Measurements from ENCODE around the gene PLEKHO2.

Gene PLEKHO2

GRCh38 chr15:64845183-64845611 lies 3.5 kb downstream of the PLEKHO2 start:
- no peak overlapping the region for H2AFZ ChIP-seq (ENCODE audit: low read depth, low read length)
- peak overlapping the region; percentile 98 for H3K4me2 ChIP-seq (ENCODE audit: low read length)
- H3K4me3 ChIP-seq (ENCODE audit: low read length): peak overlapping the region; percentile 96
- H3K27me3 ChIP-seq (ENCODE audit: low read depth, low read length): no peaks in the 10 kb centered on the region
- no peak for TF ChIP-seq CTCF (IDR thresholded peaks at IDR 0.05; ENCODE audit: low read depth, low read length)
- no peak for TF ChIP-seq EZH2phosphoT487 (IDR thresholded peaks at IDR 0.05; ENCODE audit: low read depth)
- no peaks in the 10 kb centered on the region for H3K9me3 ChIP-seq (ENCODE audit: insufficient read depth, low read length)
- H3K4me1 ChIP-seq (ENCODE audit: low read length): peaks cover 52% of the 10 kb centered on the region
- peaks cover 30% of the 10 kb centered on the region for H3K36me3 ChIP-seq (replicated peaks; ENCODE audit: low read depth, low read length)
- peak overlapping the region; percentile 20; the same call in 1 of the 2 replicates for H3K27ac ChIP-seq (ENCODE audit: low read length)
- peak overlapping the region; percentile 56 for H3K9ac ChIP-seq (ENCODE audit: low read length)
- H3K79me2 ChIP-seq (ENCODE audit: low read length): peaks cover 70% of the 10 kb centered on the region
- H4K20me1 ChIP-seq (ENCODE audit: insufficient read depth, low read length): peaks cover 60% of the 10 kb centered on the region

- H3K4me3 ChIP-seq (ENCODE audit: low read length): 0 out of 2 replicates have a peak overlapping the region, but pooled peaks have one; percentile 96
- H3K79me2 ChIP-seq (ENCODE audit: low read length): peaks cover 77% of the 10 kb centered on the region
- H3K9ac ChIP-seq (ENCODE audit: low read length): peak overlapping the region; percentile 56; the same call in 1 of the 2 replicates
- no peak overlapping the region for H2AFZ ChIP-seq (ENCODE audit: low read depth, low read length)
- TF ChIP-seq CTCF (IDR thresholded peaks at IDR 0.05; ENCODE audit: low read depth, low read length) (no peak), EZH2phosphoT487 (IDR thresholded peaks at IDR 0.05; ENCODE audit: low read depth) (no peak)
- H3K27me3 ChIP-seq (ENCODE audit: low read depth, low read length): no peaks in the 10 kb centered on the region
- H3K9me3 ChIP-seq (ENCODE audit: insufficient read depth, low read length): no peaks in the 10 kb centered on the region
- peaks cover 37% of the 10 kb centered on the region for H3K36me3 ChIP-seq (replicated peaks; ENCODE audit: low read depth, low read length)
- no peak overlapping the region for H3K27ac ChIP-seq (ENCODE audit: low read length)
- peaks cover 55% of the 10 kb centered on the region for H3K4me1 ChIP-seq (ENCODE audit: low read length)
- peaks cover 68% of the 10 kb centered on the region for H4K20me1 ChIP-seq (ENCODE audit: insufficient read depth, low read length)
- peak overlapping the region; percentile 98 for H3K4me2 ChIP-seq (ENCODE audit: low read length)
Observed at GRCh38 chr15:64845831-64846595, 4.3 kb downstream of the PLEKHO2 start.

GRCh38 chr15:64847016-64847415 lies 5.3 kb downstream of the PLEKHO2 start:
- peaks cover 64% of the 10 kb centered on the region for H3K4me1 ChIP-seq (ENCODE audit: low read length)
- TF ChIP-seq EZH2phosphoT487 (IDR thresholded peaks at IDR 0.05; ENCODE audit: low read depth) (no peak), CTCF (IDR thresholded peaks at IDR 0.05; ENCODE audit: low read depth, low read length) (no peak)
- peak overlapping the region; percentile 12 for H3K4me2 ChIP-seq (ENCODE audit: low read length)
- H4K20me1 ChIP-seq (ENCODE audit: insufficient read depth, low read length): peaks cover 78% of the 10 kb centered on the region
- H2AFZ ChIP-seq (ENCODE audit: low read depth, low read length): no peak overlapping the region
- no peak overlapping the region for H3K27ac ChIP-seq (ENCODE audit: low read length)
- H3K4me3 ChIP-seq (ENCODE audit: low read length): no peak overlapping the region
- no peak overlapping the region for H3K9ac ChIP-seq (ENCODE audit: low read length)
- H3K79me2 ChIP-seq (ENCODE audit: low read length): peaks cover 85% of the 10 kb centered on the region
- no peaks in the 10 kb centered on the region for H3K9me3 ChIP-seq (ENCODE audit: insufficient read depth, low read length)
- peaks cover 47% of the 10 kb centered on the region for H3K36me3 ChIP-seq (replicated peaks; ENCODE audit: low read depth, low read length)
- H3K27me3 ChIP-seq (ENCODE audit: low read depth, low read length): no peaks in the 10 kb centered on the region

- no peak overlapping the region for H3K4me3 ChIP-seq (ENCODE audit: low read length)
- no peak overlapping the region for H3K9ac ChIP-seq (ENCODE audit: low read length)
- no peak for TF ChIP-seq EZH2phosphoT487 (IDR thresholded peaks at IDR 0.05; ENCODE audit: low read depth)
- no peak for TF ChIP-seq CTCF (IDR thresholded peaks at IDR 0.05; ENCODE audit: low read depth, low read length)
- H3K9me3 ChIP-seq (ENCODE audit: insufficient read depth, low read length): no peaks in the 10 kb centered on the region
- H3K4me1 ChIP-seq (ENCODE audit: low read length): peaks cover 64% of the 10 kb centered on the region
- H3K27ac ChIP-seq (ENCODE audit: low read length): no peak overlapping the region
- no peaks in the 10 kb centered on the region for H3K27me3 ChIP-seq (ENCODE audit: low read depth, low read length)
- peaks cover 51% of the 10 kb centered on the region for H3K36me3 ChIP-seq (replicated peaks; ENCODE audit: low read depth, low read length)
- no peak overlapping the region for H2AFZ ChIP-seq (ENCODE audit: low read depth, low read length)
- peaks cover 85% of the 10 kb centered on the region for H3K79me2 ChIP-seq (ENCODE audit: low read length)
- H4K20me1 ChIP-seq (ENCODE audit: insufficient read depth, low read length): peaks cover 82% of the 10 kb centered on the region
- no peak overlapping the region for H3K4me2 ChIP-seq (ENCODE audit: low read length)
Observed at GRCh38 chr15:64847448-64847847, 5.7 kb downstream of the PLEKHO2 start.
